Activated gamma-delta T cell treated with Interleukin-2 at 50 U/mL for 16 hours (primary cell): ENCODE data around the gene RPL39L.
A peak's percentile ranks its signal among the peaks of the same experiment; 100 is the strongest.
"Not testable (repeated sequence)": the region's sequence is repeated elsewhere in the genome, so short reads cannot be mapped to it uniquely, and the experiment has no call there.

Experiments
- DNase-seq: peaks from one replicate; pipeline ENCODE4 v3.0.0-alpha.2; 2020

RPL39L gene

DNA sequence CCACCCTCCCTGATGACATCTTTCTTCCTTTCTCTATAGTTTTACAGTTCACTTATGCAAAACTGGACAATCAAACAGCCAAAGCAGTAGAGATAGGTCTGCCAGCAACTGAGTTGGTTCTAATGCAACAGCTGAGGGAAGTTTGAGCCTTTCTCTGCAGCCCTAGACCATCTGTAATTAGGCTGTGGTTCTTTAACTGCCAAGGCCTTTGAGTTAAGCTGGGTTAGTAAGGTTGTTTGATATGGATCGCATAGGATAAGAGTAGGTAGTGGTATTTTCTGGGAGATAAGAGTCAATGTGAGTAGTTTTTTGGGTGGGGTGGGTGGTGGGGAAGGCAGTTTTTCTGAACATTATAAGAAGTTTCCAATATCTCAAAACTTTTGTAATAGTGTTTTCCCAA lies 3.0 kb downstream of the RPL39L start:
- no peak for DNase-seq

DNA sequence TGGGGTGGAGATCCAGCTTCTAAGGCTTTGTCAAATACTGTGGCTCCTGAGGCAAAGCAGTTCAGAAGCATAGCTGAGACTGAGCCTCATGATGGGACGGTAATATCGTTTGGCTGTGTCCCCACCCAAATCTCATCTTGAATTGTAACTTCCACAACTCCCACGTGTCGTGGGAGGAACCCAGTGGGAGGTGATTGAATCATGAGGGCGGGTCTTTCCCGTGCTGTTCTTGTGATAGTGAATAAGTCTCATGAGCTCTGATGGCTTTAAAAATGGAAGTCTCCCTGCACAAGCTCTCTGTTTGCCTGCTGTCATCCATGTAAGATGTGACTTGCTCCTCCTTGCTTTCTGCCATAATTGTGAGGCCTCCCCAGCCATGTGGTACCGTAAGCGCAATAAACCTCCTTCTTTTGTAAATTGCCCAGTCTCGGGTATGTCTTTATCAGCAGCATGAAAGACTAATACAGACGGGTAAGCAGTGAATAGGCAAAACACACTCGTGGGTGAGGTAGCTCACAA lies 4.1 kb downstream of the RPL39L start:
- not testable (repeated sequence) for DNase-seq

DNA sequence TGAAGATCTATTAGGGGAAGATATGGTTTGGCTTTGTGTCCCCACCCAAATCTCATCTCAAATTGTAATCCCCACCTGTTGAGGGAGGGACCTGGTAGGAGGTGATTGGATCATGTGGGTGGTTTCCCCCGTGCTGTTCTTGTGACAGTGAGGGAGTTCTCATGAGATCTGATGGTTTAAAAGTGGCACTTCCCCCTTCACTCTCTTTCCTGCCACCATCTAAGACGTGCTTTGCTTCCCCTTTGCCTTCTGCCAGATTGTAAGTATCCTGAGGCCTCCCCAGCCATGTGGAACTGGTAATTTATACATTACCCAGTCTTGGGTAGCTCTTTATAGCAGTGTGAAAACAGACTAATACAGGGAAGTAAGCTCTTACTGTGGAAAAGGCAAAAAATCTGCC lies 6.1 kb downstream of the RPL39L start:
- not testable (repeated sequence) for DNase-seq

DNA sequence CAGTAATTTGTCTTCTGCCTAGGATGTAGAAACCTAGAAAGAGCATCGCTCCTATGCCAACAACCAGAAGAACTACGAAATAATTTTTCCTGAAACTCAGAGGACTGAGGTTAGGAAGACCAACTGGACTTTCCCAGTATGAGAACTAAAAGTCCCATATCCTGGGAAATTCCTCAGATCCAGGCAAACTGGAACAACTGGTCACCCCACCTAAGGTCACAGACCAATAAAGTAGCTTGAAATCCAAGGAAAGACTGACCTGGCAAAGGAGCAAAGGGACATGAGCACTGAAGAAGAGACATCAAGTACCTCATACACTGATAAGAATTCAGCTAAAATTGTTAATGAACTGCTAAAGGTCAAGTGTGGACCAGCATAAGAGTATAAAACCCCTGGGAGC lies 6.6 kb downstream of the RPL39L start:
- DNase-seq = no peak

DNA sequence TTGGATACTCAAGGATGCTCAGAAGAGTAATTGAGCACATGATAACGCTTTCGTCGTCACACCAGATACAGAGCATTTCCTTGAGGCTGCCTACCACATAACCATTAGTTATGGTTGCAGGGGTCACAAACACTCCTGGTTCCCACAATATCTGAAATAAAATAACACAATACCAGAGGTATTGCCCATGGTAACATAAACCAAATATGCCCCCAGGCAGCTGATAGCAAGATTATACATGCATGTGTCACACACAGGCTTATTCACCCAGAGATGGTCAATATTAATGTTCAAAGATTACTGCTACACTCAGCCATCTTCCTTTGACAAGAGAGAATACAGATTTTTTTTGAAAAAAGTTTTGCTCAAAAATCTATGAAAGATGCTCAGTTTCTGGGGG lies 7.3 kb downstream of the RPL39L start:
- no peak for DNase-seq

DNA sequence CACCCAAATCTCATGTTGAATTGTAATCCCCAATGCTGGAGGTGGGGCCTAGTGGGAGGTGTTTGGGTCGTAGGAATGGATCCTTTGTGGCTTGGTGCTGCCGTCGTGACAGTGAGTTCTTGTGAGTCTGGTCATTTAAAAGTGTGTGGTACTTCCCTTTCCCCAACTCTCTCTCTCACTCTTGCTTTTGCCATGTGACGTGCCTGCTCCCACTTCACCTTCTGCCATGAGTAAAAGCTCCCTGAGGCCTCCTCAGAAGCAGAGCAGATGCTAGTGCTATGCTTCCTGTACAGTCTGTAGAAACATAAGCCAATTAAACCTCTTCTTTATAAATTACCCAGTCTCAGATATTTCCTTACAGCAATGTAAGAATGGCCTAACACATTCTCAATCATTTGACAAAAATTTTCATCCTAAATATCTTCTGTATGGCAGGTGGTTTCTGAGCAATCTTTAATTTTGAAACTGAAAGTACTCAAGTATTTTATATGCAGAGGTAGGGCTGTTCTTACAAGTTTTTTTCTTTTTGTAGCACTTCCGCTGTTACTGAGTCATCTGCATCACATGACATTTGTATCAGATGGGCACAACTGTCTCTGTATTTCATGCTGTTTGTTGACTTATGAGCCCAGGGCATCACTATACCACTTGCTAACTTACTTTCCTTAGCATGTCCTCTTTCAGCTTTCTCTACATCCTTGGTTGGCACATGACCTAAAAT lies 8.8 kb downstream of the RPL39L start:
- DNase-seq = peak; percentile 32

DNA sequence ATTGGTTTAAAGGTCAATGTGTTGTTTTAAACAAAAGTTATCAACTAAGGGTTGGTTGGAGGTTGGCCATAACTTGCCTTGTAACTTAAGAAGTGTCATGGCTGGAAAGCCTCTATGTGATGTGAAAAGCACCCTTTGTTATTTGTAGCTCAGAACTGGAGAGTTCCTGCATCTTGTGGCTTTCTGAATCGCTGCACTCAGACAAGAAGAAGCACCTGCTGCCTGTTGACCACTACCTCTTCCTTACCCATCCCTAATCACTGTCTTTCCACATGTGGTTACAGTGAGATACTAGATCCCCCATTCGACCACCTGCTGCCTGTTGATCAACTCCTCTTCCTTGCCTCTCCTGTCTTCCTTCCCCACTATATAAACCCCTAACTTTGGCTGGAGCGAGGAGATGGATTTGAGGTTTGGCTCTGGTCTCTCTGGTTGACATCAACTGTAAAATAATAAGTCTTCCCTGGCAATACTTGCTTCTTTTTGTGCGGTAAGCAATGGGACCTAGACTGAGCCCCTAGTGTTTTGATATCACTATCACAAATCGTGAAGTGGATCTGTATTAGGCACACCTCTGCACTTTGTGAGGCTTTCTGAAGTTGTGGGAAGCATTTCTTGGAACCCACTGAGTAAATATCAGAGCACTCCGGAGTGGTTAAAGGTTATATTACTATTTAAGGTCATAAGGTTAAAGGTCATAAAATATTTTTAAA lies 13.8 kb downstream of the RPL39L start:
- no peak for DNase-seq

DNA sequence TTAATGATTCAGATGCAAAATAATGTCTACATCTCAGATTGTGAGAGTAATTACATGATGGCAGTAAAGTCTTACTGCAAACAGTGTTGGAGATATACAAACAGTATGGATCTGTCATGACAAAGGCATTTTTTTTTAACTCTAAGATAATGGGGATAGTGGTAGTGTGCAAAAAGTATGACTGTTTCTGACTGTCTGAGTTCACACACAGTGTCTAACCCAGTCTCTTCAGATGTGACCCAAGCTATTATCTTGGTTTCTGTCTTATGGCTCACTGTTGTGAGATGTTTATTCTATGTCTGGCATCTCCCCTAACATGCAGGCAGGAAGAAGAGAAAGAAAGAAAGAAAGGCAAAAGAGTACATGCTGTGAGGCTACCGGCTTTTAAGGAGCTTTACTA lies 17.0 kb downstream of the RPL39L start:
- no peak for DNase-seq

DNA sequence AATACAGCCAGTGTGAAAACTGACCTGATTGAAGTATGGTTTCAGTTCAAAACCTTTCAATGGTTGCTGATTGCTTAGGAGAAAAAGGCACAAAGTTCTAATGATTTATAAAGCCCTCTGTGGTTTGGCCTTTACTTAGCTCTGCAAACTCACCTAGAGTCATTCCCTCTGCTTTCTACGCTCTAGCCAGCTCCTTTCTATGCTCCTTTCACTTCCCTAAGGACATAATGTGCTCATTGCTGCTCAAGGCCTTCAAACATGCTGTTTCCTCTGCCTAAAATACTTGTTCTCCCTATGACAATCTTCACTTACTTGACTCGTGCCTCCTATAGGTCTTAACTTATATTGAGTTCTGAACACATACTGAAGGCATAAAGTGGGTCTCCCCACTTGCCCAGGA lies 19.0 kb downstream of the RPL39L start:
- DNase-seq = no peak

DNA sequence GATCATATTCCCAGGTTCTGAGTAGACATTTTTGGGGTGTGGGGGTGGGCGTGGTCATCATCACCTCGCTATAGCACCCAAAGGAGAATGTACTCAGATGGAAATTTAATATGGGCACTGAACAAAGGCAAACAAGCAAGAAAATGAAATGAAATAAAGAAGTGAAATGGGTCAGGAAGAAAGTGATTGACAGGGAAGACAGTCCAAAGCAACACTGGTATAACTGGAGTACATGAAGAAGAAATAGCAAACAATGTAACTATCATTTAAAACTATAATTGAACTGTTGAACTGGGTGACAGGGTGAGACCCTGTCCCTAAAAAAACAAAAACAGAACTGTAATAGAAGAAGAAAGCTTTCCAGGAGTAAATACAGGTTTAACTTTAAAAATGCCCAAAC lies 24.8 kb downstream of the RPL39L start:
- DNase-seq = no peak

DNA sequence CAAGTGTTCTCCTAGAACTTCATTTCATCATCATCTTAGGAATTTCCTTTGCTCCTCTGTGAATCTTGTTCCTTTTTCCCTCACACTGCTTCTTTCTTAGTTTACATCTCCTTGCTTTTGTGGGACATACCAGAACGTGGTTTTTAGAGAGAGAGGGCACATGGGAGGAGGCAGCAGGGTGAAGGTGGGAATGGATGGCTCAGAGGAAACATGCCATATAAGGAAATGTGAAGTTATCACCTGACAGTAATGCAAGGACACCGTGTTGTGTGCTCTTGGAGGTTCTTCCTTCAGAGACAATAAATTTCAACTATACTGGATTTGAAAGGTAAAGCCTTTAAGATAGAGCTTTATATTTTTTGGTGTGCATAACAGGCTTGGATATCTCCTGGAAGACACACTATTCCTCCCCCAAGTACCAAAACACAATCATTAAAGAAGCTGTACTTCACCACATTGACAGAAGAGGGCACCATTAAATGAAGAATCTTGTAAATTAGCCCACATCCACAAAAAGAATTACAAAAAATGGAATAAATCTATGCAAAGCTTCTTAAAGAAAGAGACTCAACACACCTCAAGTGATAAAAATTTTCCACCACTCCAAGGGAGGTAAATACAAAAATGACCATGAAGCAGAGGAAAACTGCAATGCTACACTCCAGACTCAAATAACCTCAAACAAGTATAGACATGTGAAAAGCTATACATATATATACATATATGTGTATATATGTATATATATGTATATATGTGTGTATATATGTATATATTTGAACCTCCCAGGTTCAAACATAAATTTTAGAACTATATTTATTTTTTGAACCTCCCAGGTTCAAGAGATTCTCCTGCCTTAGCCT lies 26.1 kb downstream of the RPL39L start:
- no peak for DNase-seq

DNA sequence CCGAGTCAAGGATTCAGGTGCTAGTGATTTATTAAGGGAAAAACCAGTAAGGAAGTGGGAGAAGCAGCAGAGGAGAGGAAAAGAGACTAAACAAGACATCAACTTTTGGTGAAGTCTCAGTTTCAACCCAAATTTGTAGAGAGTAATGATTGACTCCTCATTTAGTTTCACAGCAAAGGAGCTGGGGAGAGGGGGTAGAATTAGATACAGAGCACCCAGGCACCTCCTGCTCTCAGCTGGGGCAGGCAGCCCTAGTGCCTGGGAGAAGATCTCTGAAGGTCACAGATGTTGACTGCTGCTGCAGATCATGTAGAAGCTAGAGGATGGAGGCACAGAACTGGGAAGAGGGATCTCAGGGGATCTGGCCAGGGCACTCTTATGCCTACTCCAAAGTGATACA lies 29.1 kb downstream of the RPL39L start:
- no peak for DNase-seq

DNA sequence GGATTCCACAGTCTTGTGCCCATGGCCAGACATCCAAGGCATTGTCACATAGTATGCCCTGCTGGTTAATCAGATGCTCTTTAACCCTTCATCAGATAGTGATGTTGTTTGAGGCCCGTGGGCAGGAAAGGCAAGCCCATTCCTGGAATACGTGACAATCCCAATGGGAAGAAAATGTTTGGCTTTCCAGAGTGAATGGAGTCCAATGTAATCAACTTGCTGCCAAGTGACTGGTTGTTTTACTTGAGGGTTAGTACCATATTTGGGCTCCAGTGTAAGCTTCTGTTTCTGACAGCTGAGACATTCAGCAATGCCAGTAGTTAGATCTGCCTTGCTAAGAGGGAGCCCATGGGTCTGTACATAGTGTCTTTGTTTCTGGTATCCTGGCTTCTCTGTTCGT lies 31.3 kb downstream of the RPL39L start:
- DNase-seq = no peak

DNA sequence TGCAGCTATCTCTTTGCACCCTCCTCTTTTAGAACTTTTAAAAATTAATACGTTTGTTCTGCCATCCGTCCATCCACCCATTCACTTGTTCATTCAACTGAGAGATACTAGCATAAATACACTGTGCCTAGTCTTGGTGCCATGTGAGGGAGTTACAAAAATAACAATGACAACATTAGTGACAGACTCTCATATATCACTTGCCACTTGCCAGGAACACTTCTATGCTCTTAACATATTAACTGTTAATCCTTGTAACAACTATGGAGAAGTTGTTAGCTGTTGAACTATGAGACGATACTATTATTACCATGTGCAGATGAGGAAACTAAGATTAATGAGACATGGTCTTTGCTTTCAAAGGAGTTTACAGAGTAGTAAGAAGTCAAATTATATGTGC lies 33.6 kb downstream of the RPL39L start:
- DNase-seq = no peak

DNA sequence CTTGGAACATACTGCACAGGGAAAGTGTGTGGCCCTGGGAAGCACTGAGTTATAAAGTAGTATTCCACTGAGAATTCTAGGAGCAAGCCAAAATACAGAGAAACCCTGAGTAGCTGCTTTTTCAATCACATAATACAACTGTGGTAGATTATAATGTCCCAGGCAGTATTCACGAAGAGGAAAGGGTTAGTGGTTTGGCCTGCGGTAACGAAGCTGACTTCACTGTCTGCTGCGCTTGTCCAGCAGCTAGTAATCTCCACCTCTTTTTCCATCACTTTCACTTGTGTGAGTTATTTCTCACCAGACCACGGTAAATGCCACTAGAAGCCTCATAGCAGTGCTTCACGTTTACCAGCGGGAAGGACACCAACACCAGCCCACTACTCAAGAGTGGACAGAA lies 34.4 kb downstream of the RPL39L start:
- DNase-seq = no peak

DNA sequence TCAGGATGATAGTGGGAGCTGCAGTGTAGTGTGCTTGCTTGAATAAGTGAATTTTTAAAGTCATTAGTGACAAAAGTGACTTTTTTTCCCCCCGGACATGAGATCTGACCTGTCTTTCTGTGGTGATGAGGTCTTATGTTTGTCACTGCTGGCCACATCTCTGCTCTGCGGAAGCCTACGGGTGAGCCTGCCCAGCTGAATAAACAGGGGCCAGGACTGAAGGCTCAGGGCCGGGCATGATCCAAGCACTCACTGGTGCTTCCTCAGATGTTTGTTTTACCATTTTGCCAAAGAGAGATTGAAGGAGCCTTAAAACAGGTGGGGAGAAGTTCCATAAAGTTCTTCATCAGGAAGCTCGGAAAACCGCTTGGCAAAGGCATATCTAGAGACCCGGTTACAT lies 35.0 kb downstream of the RPL39L start:
- DNase-seq = no peak

DNA sequence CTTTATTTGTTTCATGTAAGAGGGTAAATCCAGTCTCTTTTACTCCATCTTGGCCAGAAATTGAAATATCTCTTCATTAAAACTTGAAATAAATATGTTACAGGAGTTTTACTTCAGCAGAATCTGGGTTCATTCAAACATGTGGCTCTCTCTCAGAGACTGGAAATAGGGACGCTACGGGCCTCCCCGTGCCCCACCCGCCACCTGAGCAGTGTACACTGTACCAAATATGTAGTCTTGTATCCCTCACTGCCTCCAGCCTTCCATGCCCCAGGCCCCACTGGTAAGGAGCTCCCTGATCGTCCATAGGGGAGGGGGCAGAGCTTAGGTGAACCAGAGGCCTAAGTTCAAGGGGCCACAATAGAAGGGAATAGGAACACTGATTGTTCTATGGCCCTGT lies 36.0 kb downstream of the RPL39L start:
- DNase-seq = no peak

DNA sequence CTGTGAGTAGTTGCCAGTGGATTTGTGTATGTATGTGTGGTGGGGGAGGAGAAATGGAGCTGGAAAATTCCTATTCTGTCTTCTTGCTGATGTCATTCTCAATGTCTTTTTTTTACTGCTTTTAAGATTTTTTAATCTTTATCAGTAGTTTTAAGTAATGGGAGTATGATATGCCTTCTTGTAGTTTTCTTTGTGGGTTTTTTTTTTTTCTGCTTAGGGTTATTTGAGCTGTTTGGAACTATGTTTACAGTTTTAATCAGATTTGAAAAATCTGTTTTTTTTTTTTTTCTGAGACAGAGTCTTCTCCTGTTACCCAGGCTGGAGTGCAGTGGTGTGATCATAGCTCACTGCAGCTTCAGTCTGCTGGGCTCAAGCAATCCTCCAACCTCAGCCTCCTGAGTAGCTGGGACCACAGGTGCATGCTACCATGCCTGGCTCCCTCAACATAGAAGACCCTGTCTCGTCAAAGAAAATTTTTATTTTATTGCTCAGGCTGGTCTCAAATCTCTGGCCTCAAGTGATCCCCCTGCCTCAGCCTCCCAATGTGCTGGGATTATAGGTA lies 37.1 kb downstream of the RPL39L start:
- no peak for DNase-seq

DNA sequence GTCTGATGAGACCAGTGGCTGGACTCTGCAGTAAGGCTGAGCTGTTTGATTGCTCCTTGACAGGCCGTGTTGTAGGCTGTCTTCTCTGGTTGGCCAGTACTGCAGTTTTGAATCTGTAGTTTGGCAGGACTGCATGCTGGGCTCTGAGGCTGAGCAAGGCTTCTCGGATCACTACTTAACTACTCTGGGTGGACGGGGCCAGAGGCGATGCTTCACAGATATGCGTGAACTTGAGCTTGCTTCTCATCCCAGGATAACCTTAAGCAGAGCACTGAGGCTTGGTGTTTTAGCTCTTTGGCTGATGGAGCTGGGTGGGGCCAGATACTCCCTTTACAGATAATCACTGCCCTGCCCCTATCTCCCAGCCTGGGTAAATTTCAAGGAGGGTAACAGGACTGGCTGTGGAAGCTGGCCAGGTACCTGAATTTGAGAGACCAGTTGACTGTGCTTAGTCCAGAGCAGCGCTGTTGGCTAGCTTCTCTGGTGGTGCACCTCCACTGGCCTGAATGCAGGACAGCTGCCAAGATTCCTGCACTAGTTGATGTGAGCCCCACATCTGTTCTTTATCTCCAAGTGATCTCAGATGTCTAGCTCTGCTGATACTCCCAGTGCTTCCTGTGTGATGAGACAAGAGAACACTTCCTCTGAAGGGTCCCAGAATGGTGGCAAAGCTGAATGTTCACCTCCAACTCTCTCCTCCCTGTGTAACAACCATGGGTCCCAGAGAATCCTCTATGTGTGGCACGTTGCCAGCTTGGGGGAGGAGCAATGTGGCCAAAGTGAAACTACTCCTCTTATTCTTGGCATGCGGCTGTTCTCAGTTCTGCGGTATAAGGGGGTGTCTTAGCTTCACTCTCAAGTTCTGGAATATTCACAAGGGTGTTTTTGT lies 37.9 kb downstream of the RPL39L start:
- peak; percentile 49 for DNase-seq

DNA sequence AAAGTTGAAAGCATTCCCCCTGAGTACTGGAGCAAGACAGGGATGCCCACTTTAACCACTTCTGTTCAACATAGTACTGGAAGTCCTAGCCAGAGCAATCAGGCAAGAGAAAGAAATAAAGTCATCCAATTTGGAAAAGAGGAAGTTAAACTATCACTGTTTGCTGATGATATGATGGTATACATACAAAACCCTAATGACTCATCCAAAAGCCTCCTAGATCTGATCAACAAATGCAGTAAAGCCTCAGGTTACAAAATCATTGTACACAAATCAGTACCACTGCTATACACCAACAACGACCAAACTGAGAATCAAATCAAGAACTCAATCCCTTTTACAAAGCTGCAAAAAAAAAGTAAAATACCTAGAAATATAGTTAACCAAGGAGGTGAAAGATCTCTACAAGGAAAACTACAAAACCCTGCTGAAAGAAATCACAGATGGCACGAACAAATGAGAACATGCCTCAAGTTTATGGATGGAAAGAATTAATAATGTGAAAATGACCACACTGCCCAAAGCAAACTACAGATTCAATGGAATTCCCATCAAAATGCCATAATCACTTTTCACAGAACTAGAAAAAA lies 40.3 kb downstream of the RPL39L start:
- DNase-seq = no peak

DNA sequence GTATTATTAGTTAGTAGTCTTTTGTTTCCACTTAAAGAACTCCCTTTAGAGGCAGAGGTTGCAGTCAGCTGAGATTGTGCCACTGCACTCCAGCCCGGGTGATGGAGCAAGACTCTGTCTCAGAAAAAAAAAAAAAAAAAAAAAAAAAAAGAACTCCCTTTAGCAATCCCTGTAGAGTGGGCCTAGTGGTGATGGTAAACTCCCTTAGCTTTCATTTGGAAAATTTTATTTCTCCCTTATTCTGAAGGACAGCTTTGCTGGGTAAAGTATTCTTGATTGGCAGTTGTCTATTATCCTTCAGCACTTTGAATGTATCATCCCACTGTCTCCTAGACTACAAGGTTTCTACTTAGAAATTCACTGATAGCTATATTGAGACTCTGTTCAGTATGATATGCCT lies 46.0 kb downstream of the RPL39L start:
- no peak for DNase-seq

DNA sequence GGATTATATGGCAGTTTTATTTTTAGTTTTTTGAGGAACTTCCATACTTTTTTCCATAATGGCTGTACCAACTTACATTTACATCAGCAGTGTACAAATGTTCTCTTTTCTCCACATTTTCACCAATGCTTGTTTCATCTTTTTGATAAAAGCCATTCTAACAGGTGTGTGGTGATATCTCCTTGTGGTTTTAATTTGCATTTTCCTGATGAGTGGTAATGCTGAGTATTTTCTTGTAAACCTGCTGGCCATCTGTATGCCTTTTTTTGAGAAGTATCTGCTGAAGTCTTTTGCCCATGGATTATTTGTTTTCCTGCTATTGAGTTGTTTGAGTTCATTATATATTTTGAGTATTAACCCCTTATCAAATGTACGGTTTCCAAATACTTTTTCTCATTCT lies 50.6 kb downstream of the RPL39L start:
- DNase-seq = no peak
